ENCODE results near the gene KMO. TPM values are rescaled to one million over a fixed set of nuclear protein-coding genes. Genes with fewer than 3 reads are reported as not detected.
A peak's percentile ranks its signal among the peaks of the same experiment; 100 is the strongest.

The KMO gene
- total and polyA plus RNA-seq, 2 experiments from 2014 or later: 0.05 TPM; not detected in 1

- 0 out of 2 replicates have a peak, but pooled peaks cover 5% of the 10 kb centered on the region for H4K20me1 ChIP-seq (replicated peaks; ENCODE audit: insufficient read depth)
- no peak overlapping the region for H3K27ac Mint-ChIP-seq
- H3K79me2 ChIP-seq (replicated peaks; ENCODE audit: insufficient read depth): peaks cover 37% of the 10 kb centered on the region
- H2AFZ ChIP-seq: peak overlapping the region; percentile 16; the same call in 1 of the 2 replicates
- DNase-seq (ENCODE audit: low spot score) (no peak), ATAC-seq (no peak)
- H3K4me1 Mint-ChIP-seq: peaks cover 6% of the 10 kb centered on the region; the same call in 2 of the 3 replicates
- no peaks in the 10 kb centered on the region for H3F3A ChIP-seq (replicated peaks; ENCODE audit: low read depth)
- peak overlapping the region; percentile 70 for H3K4me2 ChIP-seq
- H3K9me2 ChIP-seq (ENCODE audit: insufficient read depth): no peaks in the 10 kb centered on the region
- H3K36me3 ChIP-seq (ENCODE audit: insufficient read depth): no peaks in the 10 kb centered on the region
- H3K36me3 Mint-ChIP-seq (ENCODE audit: low read depth): peaks cover 6% of the 10 kb centered on the region; the same call in 2 of the 3 replicates
- peak overlapping the region; percentile 64 for H3K4me3 ChIP-seq
- no peaks in the 10 kb centered on the region for H3K9me3 Mint-ChIP-seq
- H3K27ac ChIP-seq (ENCODE audit: low read depth): no peak overlapping the region
- H3K27me3 ChIP-seq (ENCODE audit: insufficient read depth): no peaks in the 10 kb centered on the region
- no peaks in the 10 kb centered on the region for H3K27me3 Mint-ChIP-seq (ENCODE audit: insufficient read depth, low read depth, poor library complexity)
- H3K4me3 Mint-ChIP-seq: no peak overlapping the region
- TF ChIP-seq CREB1 (CRISPR knock-in tag; IDR thresholded peaks at IDR 0.05; ENCODE audit: low read depth) (no peak), ETS1 (IDR thresholded peaks at IDR 0.05) (no peak), REST (IDR thresholded peaks at IDR 0.05; ENCODE audit: unreplicated experiment) (no peak), STAT1 (IDR thresholded peaks at IDR 0.05; ENCODE audit: unreplicated experiment) (no peak), EZH2phosphoT487 (IDR thresholded peaks at IDR 0.05; ENCODE audit: unreplicated experiment) (no peak), POLR2AphosphoS5 (IDR thresholded peaks at IDR 0.05; ENCODE audit: low read depth) (no peak), EZH2 (IDR thresholded peaks at IDR 0.05; ENCODE audit: low read depth, unreplicated experiment) (no peak), JUNB (IDR thresholded peaks at IDR 0.05; ENCODE audit: unreplicated experiment) (no peak), ZNF331 (CRISPR knock-in tag; IDR thresholded peaks at IDR 0.05; ENCODE audit: low read depth) (no peak), NANOG (IDR thresholded peaks at IDR 0.05; ENCODE audit: borderline replicate concordance) (no peak), CTCF (conservative IDR thresholded peaks at IDR 0.05; ENCODE audit: low read depth in 2 of 2) (no peak), ZNF462 (CRISPR knock-in tag; IDR thresholded peaks at IDR 0.05) (no peak), ZNF114 (CRISPR knock-in tag; IDR thresholded peaks at IDR 0.05) (no peak)
- peaks cover 6% of the 10 kb centered on the region for H3K4me1 ChIP-seq (ENCODE audit: insufficient read depth)
These were observed 12.1 kb upstream of the KMO start for GRCh38 chr1:241520080-241520465.

Data from GM23338 (cell line).